T-helper 22 cell (primary cell): ENCODE measurements around the gene GHDC.
"Not testable (repeated sequence)": the region's sequence is repeated elsewhere in the genome, so short reads cannot be mapped to it uniquely, and the experiment has no call there.

Source experiments
- DNase-seq: peaks from one replicate; pipeline ENCODE4 v3.0.0-alpha.2; 2020; ENCODE audit warnings: low read depth

GHDC gene

GRCh38 chr17:42153919-42154742, 40.2 kb downstream of the GHDC start:
- no peak for DNase-seq

GRCh38 chr17:42146911-42147607, 47.2 kb downstream of the GHDC start:
- DNase-seq = no peak

GRCh38 chr17:42143138-42143537, 51.2 kb downstream of the GHDC start:
- DNase-seq = not testable (repeated sequence)

GRCh38 chr17:42142371-42142896, 51.9 kb downstream of the GHDC start:
- DNase-seq = no peak

- no peak for DNase-seq
Measured at GRCh38 chr17:42141382-42141781, 52.9 kb downstream of the GHDC start.

GRCh38 chr17:42140690-42141089, 53.6 kb downstream of the GHDC start:
- not testable (repeated sequence) for DNase-seq
